IgD-negative memory B cell (primary cell): ENCODE results near the gene ACTL8. TPM values are rescaled to one million over a fixed set of nuclear protein-coding genes. Genes with fewer than 3 reads are reported as not detected.

ENCODE experiments used
- H3K27ac Mint-ChIP-seq, 3 donors: one replicate each; pipeline ENCODE4 v1.8.0; 2020 to 2022; ENCODE audit warnings: mild to moderate bottlenecking in 3 of 3, mixed read lengths in 3 of 3, moderate library complexity in 1 of 3
- H3K27me3 Mint-ChIP-seq: one replicate; pipeline ENCODE4 v1.8.0; 2021; ENCODE audit warnings: mixed read lengths
- H3K36me3 Mint-ChIP-seq: one replicate; pipeline ENCODE4 v1.8.0; 2020; ENCODE audit warnings: mild to moderate bottlenecking, mixed read lengths
- H3K4me1 Mint-ChIP-seq, 3 donors: one replicate each; pipeline ENCODE4 v1.8.0; 2020 to 2022; ENCODE audit warnings: mixed read lengths in 3 of 3, mild to moderate bottlenecking in 1 of 3
- H3K4me3 Mint-ChIP-seq, 4 donors: one replicate each; pipeline ENCODE4 v1.8.0; 2020 to 2022; ENCODE audit warnings: mild to moderate bottlenecking in 4 of 4, mixed read lengths in 4 of 4, moderate library complexity in 3 of 4
- H3K9me3 Mint-ChIP-seq, 3 donors: one replicate each; pipeline ENCODE4 v1.8.0; 2020 to 2021; ENCODE audit warnings: mixed read lengths in 3 of 3, mild to moderate bottlenecking in 1 of 3
- polyA plus RNA-seq: library from polyadenylated mRNA; unstranded; fragments of 300-500 nt; fragmentation: Illumina TruSeq; gene quantifications from one replicate; pipeline ENCODE4 v1.2.3, GENCODE V29; 2021

ACTL8 gene
- polyA plus RNA-seq, 1 donor from 2014 or later = not detected

GRCh38 chr1:17870679-17871078 lies 115.5 kb downstream of the ACTL8 start:
- Mint-ChIP-seq H3K4me1 (peaks cover 0 to 1% (median 0%) of the 10 kb centered on the region in 3 donors), H3K4me3 (peak overlapping the region in 1 of 4 donors; percentile 10), H3K27ac (no peak overlapping the region), H3K27me3 (no peaks in the 10 kb centered on the region), H3K36me3 (no peaks in the 10 kb centered on the region), H3K9me3 (peaks cover 0 to 12% (median 0%) of the 10 kb centered on the region in 3 donors)

GRCh38 chr1:17873007-17873675 lies 118.0 kb downstream of the ACTL8 start:
- Mint-ChIP-seq H3K9me3 (peaks cover 0 to 10% (median 0%) of the 10 kb centered on the region in 3 donors), H3K27ac (no peak overlapping the region), H3K27me3 (peaks cover 1% of the 10 kb centered on the region), H3K4me3 (no peak overlapping the region), H3K36me3 (no peaks in the 10 kb centered on the region), H3K4me1 (peaks cover 0 to 1% (median 0%) of the 10 kb centered on the region in 3 donors)

GRCh38 chr1:17874231-17874630 lies 119.1 kb downstream of the ACTL8 start:
- H3K27ac Mint-ChIP-seq = no peak overlapping the region
- peaks cover 1% of the 10 kb centered on the region for H3K27me3 Mint-ChIP-seq
- peaks cover 0 to 10% (median 0%) of the 10 kb centered on the region in 3 donors for H3K9me3 Mint-ChIP-seq
- H3K36me3 Mint-ChIP-seq = no peaks in the 10 kb centered on the region
- H3K4me1 Mint-ChIP-seq = peaks cover 0 to 1% (median 0%) of the 10 kb centered on the region in 3 donors
- no peak overlapping the region for H3K4me3 Mint-ChIP-seq

- Mint-ChIP-seq H3K9me3 (peaks cover 0 to 10% (median 0%) of the 10 kb centered on the region in 3 donors), H3K27me3 (peaks cover 4% of the 10 kb centered on the region), H3K4me3 (no peak overlapping the region), H3K36me3 (no peaks in the 10 kb centered on the region), H3K4me1 (peaks cover 0 to 1% (median 0%) of the 10 kb centered on the region in 3 donors), H3K27ac (no peak overlapping the region)
Observed at GRCh38 chr1:17874710-17875109, 119.6 kb downstream of the ACTL8 start.

GRCh38 chr1:17875171-17875881 lies 120.2 kb downstream of the ACTL8 start:
- Mint-ChIP-seq H3K9me3 (peaks cover 0 to 10% (median 0%) of the 10 kb centered on the region in 3 donors), H3K4me3 (no peak overlapping the region), H3K27me3 (peaks cover 4% of the 10 kb centered on the region), H3K27ac (no peak overlapping the region), H3K36me3 (no peaks in the 10 kb centered on the region), H3K4me1 (peaks cover 0 to 1% (median 0%) of the 10 kb centered on the region in 3 donors)

- Mint-ChIP-seq H3K9me3 (peaks cover 0 to 5% (median 0%) of the 10 kb centered on the region in 3 donors), H3K36me3 (no peaks in the 10 kb centered on the region), H3K4me3 (no peak overlapping the region), H3K27ac (peak overlapping the region in 1 of 3 donors; percentile 14), H3K4me1 (peaks cover 0 to 1% (median 0%) of the 10 kb centered on the region in 3 donors), H3K27me3 (peaks cover 4% of the 10 kb centered on the region)
Observed at GRCh38 chr1:17875882-17876280, 120.7 kb downstream of the ACTL8 start.

Other genes with a start within 250 kb of the ACTL8 start
- gene ARHGEF10L, start 215.6 kb upstream of the ACTL8 start, polyA plus RNA-seq = not detected